ENCODE results near the gene FBXW4.

- TF ChIP-seq EP300 (IDR thresholded peaks at IDR 0.05; ENCODE audit: borderline replicate concordance) (no peak), YY1 (IDR thresholded peaks at IDR 0.05; ENCODE audit: low read depth) (no peak), EGR1 (IDR thresholded peaks at IDR 0.05) (no peak), REST (IDR thresholded peaks at IDR 0.05; ENCODE audit: low read depth) (no peak), CEBPB (IDR thresholded peaks at IDR 0.05) (no peak)
Observed at GRCh38 chr10:101625821-101626412, 69.1 kb downstream of the FBXW4 start.
